Stomach (tissue), 9 donors: ENCODE results near the gene FBXO48. TPM values are rescaled to one million over a fixed set of nuclear protein-coding genes. Genes with fewer than 3 reads are reported as not detected.
A peak's percentile ranks its signal among the peaks of the same experiment; 100 is the strongest.

Source experiments
- DNase-seq, 2 donors: peaks; one replicate each; pipeline versions ENCODE4 v3.0.0 to v3.0.0-alpha.2; 2013 to 2019
- H3K27ac ChIP-seq, 5 donors: fragments of 200-600 bp in 4 of 5; sonication (generic) in 4 of 5; one replicate each; pipeline ENCODE4 v1.5.1; 2013 to 2019; ENCODE audit warnings: mild to moderate bottlenecking in 1 of 5, moderate library complexity in 1 of 5
- H3K27me3 ChIP-seq, 3 donors: fragments of 200-600 bp; sonication (generic); one replicate each; pipeline ENCODE4 v1.5.1; 2017 to 2019; ENCODE audit warnings: mixed run types in 1 of 3
- H3K36me3 ChIP-seq, 4 donors: fragments of 200-600 bp; sonication (generic); 1 replicate in 3 of 4; 2 replicates in 1 of 4; pipeline ENCODE4 v1.5.1; 2016 to 2019
- H3K4me1 ChIP-seq, 4 donors: fragments of 200-600 bp; sonication (generic); one replicate each; pipeline ENCODE4 v1.5.1; 2016 to 2019
- H3K4me3 ChIP-seq, 4 donors: fragments of 200-600 bp; sonication (generic) in 3 of 4; one replicate each; pipeline ENCODE4 v1.5.1; 2016 to 2019; ENCODE audit warnings: mild to moderate bottlenecking in 1 of 4
- H3K9me3 ChIP-seq, 4 donors: fragments of 200-600 bp; sonication (generic); one replicate each; pipeline ENCODE4 v1.5.1; 2016 to 2019
- EP300 ChIP-seq: sonication (generic); formaldehyde crosslinking; IDR thresholded peaks from one replicate; pipeline ENCODE4 v1.6.1; 2017; ENCODE audit warnings: antibody characterized with exemption
- POLR2A ChIP-seq, 4 donors: fragments of 450-650 bp; IDR thresholded peaks; one replicate each; pipeline ENCODE4 v1.6.1; 2016; ENCODE audit warnings: antibody characterized with exemption in 4 of 4, control low read depth in 2 of 4, mild to moderate bottlenecking in 1 of 4, moderate library complexity in 1 of 4
- POLR2AphosphoS5 ChIP-seq, 3 donors: sonication (generic); formaldehyde crosslinking; IDR thresholded peaks; one replicate each; pipeline ENCODE4 v1.6.1; 2016; ENCODE audit warnings: antibody characterized with exemption in 3 of 3
- WGBS, 5 donors: extraction: QIAGEN DNeasy Blood & Tissue Kit in 3 of 5; methylation state at CpG; one replicate each; pipeline versions ENCODE4 v1.1.5 to v1.1.7; 2013 to 2018; 5-methylcytosine and 5-hydroxymethylcytosine counted together
- intact Hi-C: fragments of 100-400 bp; cut with DNase I; formaldehyde crosslinking; loops from one replicate; pipeline ENCODE4 v1.15.1; 2023; ENCODE audit warnings: low total_unique reads
- polyA plus RNA-seq, 3 donors: library from polyadenylated mRNA; stranded (reverse); fragments of 200-250 nt; gene quantifications; one replicate each; pipeline ENCODE4 v1.2.3, GENCODE V29; 2013
- total RNA-seq, 5 donors: library from RNA; depleted of rRNA; stranded (reverse); fragments of >200 nt; gene quantifications; one replicate each; pipeline versions ENCODE4 v1.1.0 to v1.2.3, GENCODE V29; 2014 to 2016
- TF ChIP-seq, protein P1 (sequence below), 7 experiments: fragments of 450-650 bp in 4 of 7; fragments of 200-600 bp in 3 of 7; sonication (generic) in 3 of 7; IDR thresholded peaks; one replicate each; pipeline ENCODE4 v1.5.1; 2016 to 2019; ENCODE audit warnings: antibody characterized with exemption in 7 of 7, control low read depth in 2 of 7, mild to moderate bottlenecking in 1 of 7
- donor health status: healthy with polysubstance abuse.
- donor health status: Bipolar disorder and iron deficiency.
- donor health status: healthy.

FBXO48 gene
- total and polyA plus RNA-seq, 8 donors, result 0.43 to 1.2 (median 0.58) TPM; not detected in 1

DNA sequence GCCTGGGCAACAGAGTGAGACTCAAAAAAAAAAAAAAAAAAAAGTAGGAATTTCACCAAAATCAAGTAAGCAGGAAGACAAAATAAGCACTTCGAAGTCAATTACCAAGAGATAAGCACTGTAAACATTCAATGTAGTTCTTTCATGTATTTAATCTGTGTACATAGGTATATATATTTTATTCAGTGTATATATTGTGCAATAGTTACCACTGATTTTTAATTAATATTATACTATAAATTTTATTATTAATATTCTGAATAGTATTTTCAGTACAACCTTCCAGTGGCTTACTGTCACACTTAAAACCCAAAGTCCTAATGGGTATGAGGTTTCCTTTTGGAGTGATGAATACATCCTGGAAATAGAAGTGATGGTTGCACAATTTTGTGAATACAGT lies 9.4 kb upstream of the FBXO48 start:
- intact Hi-C loops, result no loop called here
- Histone ChIP-seq H3K4me1 (no peaks in the 10 kb centered on the region), H3K9me3 (no peaks in the 10 kb centered on the region), H3K4me3 (no peak overlapping the region), H3K36me3 (no peaks in the 10 kb centered on the region), H3K27ac (no peak overlapping the region), H3K27me3 (no peaks in the 10 kb centered on the region)
- WGBS, 5 donors, result 33 to 55% (median 46%) methylated on average over 1 of the region's 1 CpG
- no peak for TF ChIP-seq POLR2A (IDR thresholded peaks at IDR 0.05)
- no peak for TF ChIP-seq POLR2AphosphoS5 (IDR thresholded peaks at IDR 0.05)
- TF ChIP-seq, protein P1, sequence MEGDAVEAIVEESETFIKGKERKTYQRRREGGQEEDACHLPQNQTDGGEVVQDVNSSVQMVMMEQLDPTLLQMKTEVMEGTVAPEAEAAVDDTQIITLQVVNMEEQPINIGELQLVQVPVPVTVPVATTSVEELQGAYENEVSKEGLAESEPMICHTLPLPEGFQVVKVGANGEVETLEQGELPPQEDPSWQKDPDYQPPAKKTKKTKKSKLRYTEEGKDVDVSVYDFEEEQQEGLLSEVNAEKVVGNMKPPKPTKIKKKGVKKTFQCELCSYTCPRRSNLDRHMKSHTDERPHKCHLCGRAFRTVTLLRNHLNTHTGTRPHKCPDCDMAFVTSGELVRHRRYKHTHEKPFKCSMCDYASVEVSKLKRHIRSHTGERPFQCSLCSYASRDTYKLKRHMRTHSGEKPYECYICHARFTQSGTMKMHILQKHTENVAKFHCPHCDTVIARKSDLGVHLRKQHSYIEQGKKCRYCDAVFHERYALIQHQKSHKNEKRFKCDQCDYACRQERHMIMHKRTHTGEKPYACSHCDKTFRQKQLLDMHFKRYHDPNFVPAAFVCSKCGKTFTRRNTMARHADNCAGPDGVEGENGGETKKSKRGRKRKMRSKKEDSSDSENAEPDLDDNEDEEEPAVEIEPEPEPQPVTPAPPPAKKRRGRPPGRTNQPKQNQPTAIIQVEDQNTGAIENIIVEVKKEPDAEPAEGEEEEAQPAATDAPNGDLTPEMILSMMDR (IDR thresholded peaks at IDR 0.05), result no peak
- no peak for TF ChIP-seq EP300
- DNase-seq, result no peak

DNA sequence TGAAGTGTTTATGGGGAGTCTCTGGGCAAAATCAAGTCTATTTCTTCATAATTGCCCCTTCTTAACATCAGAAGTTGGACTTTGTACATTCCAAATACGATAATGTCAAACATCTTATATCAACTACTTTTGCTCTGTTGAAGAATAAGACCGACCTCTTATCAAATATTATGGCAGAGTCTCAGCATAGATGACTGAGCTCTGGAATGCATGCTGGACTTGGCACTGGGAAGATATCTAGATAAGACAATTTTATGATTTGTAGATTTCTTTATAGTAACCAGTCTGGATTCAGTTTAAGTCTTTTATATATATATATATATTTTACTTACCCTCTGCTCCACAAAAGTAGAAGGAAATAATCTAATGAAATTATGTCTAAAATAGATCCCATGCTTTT lies 8.5 kb upstream of the FBXO48 start:
- H3K9me3 ChIP-seq, result no peaks in the 10 kb centered on the region
- intact Hi-C loops, result no loop called here
- H3K4me1 ChIP-seq, result no peaks in the 10 kb centered on the region
- WGBS, 5 donors, result 28 to 66% (median 43%) methylated on average over 2 of the region's 2 CpGs
- no peak overlapping the region for H3K27ac ChIP-seq
- no peaks in the 10 kb centered on the region for H3K27me3 ChIP-seq
- no peak for DNase-seq
- no peaks in the 10 kb centered on the region for H3K36me3 ChIP-seq
- no peak overlapping the region for H3K4me3 ChIP-seq
- TF ChIP-seq POLR2A (IDR thresholded peaks at IDR 0.05) (no peak), EP300 (no peak), POLR2AphosphoS5 (IDR thresholded peaks at IDR 0.05) (no peak)
- TF ChIP-seq, protein P1 (IDR thresholded peaks at IDR 0.05), result no peak

DNA sequence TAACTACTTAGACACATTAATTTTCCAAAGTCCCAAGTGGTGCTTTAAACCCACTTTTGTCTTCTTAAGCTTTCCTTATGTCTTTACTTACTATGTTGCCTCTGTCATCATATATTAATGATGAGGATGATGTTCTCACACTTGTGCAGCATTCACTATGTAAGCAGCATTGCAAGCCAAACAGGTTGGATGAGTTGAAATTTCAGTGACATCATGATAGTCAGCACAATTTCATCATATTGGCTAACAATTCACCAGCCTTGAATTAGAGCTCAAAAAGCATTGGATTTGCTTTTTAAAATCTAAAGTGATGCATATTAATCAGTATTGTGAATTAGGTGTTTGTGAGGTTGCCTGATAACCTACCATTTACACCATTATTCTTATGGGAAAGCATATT lies 8.0 kb upstream of the FBXO48 start:
- Histone ChIP-seq H3K4me3 (no peak overlapping the region), H3K27me3 (no peaks in the 10 kb centered on the region), H3K27ac (no peak overlapping the region), H3K9me3 (no peaks in the 10 kb centered on the region), H3K36me3 (no peaks in the 10 kb centered on the region), H3K4me1 (no peaks in the 10 kb centered on the region)
- DNase-seq, result peak in 1 of 2 donors; percentile 45
- intact Hi-C loops, result no loop called here
- no peak for TF ChIP-seq POLR2A (IDR thresholded peaks at IDR 0.05)
- TF ChIP-seq EP300, result no peak
- TF ChIP-seq, protein P1 (IDR thresholded peaks at IDR 0.05), result no peak
- TF ChIP-seq POLR2AphosphoS5 (IDR thresholded peaks at IDR 0.05), result no peak

DNA sequence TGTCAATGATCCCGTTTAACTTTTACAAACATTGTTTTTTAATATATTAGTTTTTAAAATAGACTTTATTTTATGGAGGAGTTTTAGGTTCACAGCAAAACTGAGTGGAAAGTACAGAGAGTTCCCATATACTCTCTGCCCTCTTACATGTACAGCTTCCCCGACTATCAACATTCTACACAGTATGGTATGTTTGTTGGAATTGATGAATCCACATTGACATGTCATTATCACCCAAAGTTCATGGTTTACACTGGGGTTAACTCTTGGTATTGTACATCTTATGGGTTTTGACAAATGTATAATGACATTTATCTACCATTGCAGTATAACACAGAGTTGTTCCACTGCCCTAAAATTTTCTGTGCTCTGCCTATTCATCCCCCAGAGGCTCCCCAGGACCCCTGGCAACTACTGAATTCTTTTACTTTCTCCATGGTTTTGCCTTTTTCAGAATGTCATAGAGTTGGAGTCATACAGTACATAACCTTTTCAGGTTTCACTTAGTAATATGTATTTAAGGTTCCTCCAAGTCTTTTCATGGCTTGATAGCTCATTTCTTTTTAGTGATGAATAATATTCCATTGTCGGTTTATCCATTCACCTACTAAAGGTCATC lies 5.8 kb upstream of the FBXO48 start:
- Histone ChIP-seq H3K4me1 (peaks cover 0 to 8% (median 4%) of the 10 kb centered on the region in 4 donors), H3K27ac (no peak overlapping the region), H3K4me3 (no peak overlapping the region), H3K27me3 (no peaks in the 10 kb centered on the region), H3K36me3 (no peaks in the 10 kb centered on the region), H3K9me3 (no peaks in the 10 kb centered on the region)
- DNase-seq, result no peak
- intact Hi-C loops, result no loop called here
- 88 to 94% (median 94%) methylated on average over 3 of the region's 3 CpGs for WGBS, 5 donors
- TF ChIP-seq, protein P1 (IDR thresholded peaks at IDR 0.05), result no peak
- no peak for TF ChIP-seq POLR2A (IDR thresholded peaks at IDR 0.05)
- TF ChIP-seq EP300, result no peak
- no peak for TF ChIP-seq POLR2AphosphoS5 (IDR thresholded peaks at IDR 0.05)
